Measurements from ENCODE around the gene PAX6. TPM values are rescaled to one million over a fixed set of nuclear protein-coding genes. Genes with fewer than 3 reads are reported as not detected.

Gene PAX6
- total and polyA plus RNA-seq, 8 donors = 0.03 to 57.9 (median 1.2) TPM; not detected in 1

GRCh38 chr11:31767066-31767465 is 44.1 kb downstream of the PAX6 start:
- TF ChIP-seq POLR2AphosphoS5 (IDR thresholded peaks at IDR 0.05) = no peak
- no peak for TF ChIP-seq POLR2A (IDR thresholded peaks at IDR 0.05)
- no peak for TF ChIP-seq EP300 (IDR thresholded peaks at IDR 0.05)
- H3K27ac ChIP-seq = no peak overlapping the region
- H3K4me3 ChIP-seq = no peak overlapping the region
- H3K4me1 ChIP-seq = no peaks in the 10 kb centered on the region
- no peaks in the 10 kb centered on the region for H3K36me3 ChIP-seq
- no peaks in the 10 kb centered on the region for H3K27me3 ChIP-seq
- H3K9me3 ChIP-seq = no peaks in the 10 kb centered on the region
- intact Hi-C loops (cut with DNase I; ENCODE audit: low total_unique reads) = no loop called here
- whole genome bisulfite sequencing, 5 donors = 93 to 98% (median 96%) methylated on average over 3 of the region's 3 CpGs
- DNase-seq = no peak

GRCh38 chr11:31764766-31765165 is 46.4 kb downstream of the PAX6 start:
- DNase-seq = no peak
- TF ChIP-seq POLR2AphosphoS5 (IDR thresholded peaks at IDR 0.05) = no peak
- WGBS, 5 donors = 82 to 89% (median 82%) methylated on average over 5 of the region's 5 CpGs

DNA sequence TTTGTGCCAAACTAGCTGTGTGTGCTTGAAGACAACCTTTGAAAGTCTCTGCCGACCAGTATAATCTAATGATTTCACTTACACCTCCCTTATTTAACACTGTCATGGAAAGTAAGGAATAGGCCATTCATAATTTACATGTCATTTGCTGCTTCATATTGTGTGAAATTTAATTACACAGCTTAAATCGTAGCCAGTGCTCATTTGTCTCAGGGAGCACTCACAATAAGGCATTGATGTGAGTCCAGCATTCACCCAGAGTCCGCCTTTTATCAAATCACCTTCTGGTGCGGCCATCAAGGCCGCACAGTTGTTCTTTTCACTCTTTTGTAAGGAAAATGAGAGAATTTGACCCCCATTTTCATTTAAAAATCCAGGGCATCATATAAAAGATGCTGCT is 46.9 kb downstream of the PAX6 start:
- Histone ChIP-seq H3K36me3 (no peaks in the 10 kb centered on the region), H3K4me1 (no peaks in the 10 kb centered on the region), H3K4me3 (no peak overlapping the region), H3K27ac (no peak overlapping the region), H3K9me3 (no peaks in the 10 kb centered on the region), H3K27me3 (no peaks in the 10 kb centered on the region)
- TF ChIP-seq POLR2AphosphoS5 (IDR thresholded peaks at IDR 0.05) (no peak), POLR2A (IDR thresholded peaks at IDR 0.05) (no peak), EP300 (IDR thresholded peaks at IDR 0.05) (no peak)
- TF ChIP-seq, protein P1, sequence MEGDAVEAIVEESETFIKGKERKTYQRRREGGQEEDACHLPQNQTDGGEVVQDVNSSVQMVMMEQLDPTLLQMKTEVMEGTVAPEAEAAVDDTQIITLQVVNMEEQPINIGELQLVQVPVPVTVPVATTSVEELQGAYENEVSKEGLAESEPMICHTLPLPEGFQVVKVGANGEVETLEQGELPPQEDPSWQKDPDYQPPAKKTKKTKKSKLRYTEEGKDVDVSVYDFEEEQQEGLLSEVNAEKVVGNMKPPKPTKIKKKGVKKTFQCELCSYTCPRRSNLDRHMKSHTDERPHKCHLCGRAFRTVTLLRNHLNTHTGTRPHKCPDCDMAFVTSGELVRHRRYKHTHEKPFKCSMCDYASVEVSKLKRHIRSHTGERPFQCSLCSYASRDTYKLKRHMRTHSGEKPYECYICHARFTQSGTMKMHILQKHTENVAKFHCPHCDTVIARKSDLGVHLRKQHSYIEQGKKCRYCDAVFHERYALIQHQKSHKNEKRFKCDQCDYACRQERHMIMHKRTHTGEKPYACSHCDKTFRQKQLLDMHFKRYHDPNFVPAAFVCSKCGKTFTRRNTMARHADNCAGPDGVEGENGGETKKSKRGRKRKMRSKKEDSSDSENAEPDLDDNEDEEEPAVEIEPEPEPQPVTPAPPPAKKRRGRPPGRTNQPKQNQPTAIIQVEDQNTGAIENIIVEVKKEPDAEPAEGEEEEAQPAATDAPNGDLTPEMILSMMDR (IDR thresholded peaks at IDR 0.05) = no peak
- 89 to 93% (median 92%) methylated on average over 5 of the region's 5 CpGs for WGBS, 5 donors
- DNase-seq = no peak
- intact Hi-C loops (cut with DNase I; ENCODE audit: low total_unique reads) = no loop called here

More at GRCh38 chr11:31764766-31765165, 46.4 kb downstream of the PAX6 start:
- Histone ChIP-seq H3K27ac (no peak overlapping the region), H3K4me1 (no peaks in the 10 kb centered on the region), H3K4me3 (no peak overlapping the region), H3K36me3 (no peaks in the 10 kb centered on the region), H3K9me3 (no peaks in the 10 kb centered on the region), H3K27me3 (no peaks in the 10 kb centered on the region)
- intact Hi-C loops (cut with DNase I; ENCODE audit: low total_unique reads) = no loop called here

DNA sequence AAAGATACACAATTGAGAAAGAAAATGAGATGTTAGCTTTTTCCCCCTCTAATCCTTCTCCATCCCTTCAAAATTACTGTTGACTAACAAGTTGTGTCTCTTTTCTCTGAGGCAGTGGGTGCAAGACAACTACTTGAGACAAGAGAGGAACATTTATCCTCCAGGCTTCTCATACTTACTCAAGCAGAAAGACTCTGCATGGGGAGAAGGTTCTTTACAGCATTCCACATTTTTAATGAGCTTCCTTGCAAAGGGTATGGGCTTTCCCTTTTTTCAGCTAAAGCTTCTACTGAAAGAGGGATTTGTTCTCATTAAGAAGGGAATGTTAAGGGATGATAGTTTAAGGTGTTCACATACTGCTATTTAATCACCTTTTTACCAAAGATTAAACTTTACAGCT is 47.8 kb downstream of the PAX6 start:
- no peak for TF ChIP-seq POLR2A (IDR thresholded peaks at IDR 0.05)

GRCh38 chr11:31761636-31762035 is 49.5 kb downstream of the PAX6 start:
- peaks cover 0 to 9% (median 0%) of the 10 kb centered on the region in 4 donors for H3K4me1 ChIP-seq
- intact Hi-C loops (cut with DNase I; ENCODE audit: low total_unique reads) = no loop called here
- H3K4me3 ChIP-seq = no peak overlapping the region
- H3K9me3 ChIP-seq = no peaks in the 10 kb centered on the region
- H3K27ac ChIP-seq = no peak overlapping the region
- no peaks in the 10 kb centered on the region for H3K27me3 ChIP-seq
- TF ChIP-seq EP300 (IDR thresholded peaks at IDR 0.05) (no peak), POLR2AphosphoS5 (IDR thresholded peaks at IDR 0.05) (no peak), POLR2A (IDR thresholded peaks at IDR 0.05) (no peak)
- TF ChIP-seq, protein P1 (IDR thresholded peaks at IDR 0.05) = no peak
- no peak for DNase-seq
- WGBS, 5 donors = 79 to 100% (median 96%) methylated on average over 1 of the region's 1 CpG
- H3K36me3 ChIP-seq = no peaks in the 10 kb centered on the region

More for the DNA sequence above, 47.8 kb downstream of the PAX6 start:
- Histone ChIP-seq H3K4me1 (no peaks in the 10 kb centered on the region), H3K27me3 (no peaks in the 10 kb centered on the region), H3K9me3 (no peaks in the 10 kb centered on the region), H3K36me3 (no peaks in the 10 kb centered on the region), H3K4me3 (no peak overlapping the region), H3K27ac (no peak overlapping the region)
- intact Hi-C loops (cut with DNase I; ENCODE audit: low total_unique reads) = no loop called here
- no peak for DNase-seq

DNA sequence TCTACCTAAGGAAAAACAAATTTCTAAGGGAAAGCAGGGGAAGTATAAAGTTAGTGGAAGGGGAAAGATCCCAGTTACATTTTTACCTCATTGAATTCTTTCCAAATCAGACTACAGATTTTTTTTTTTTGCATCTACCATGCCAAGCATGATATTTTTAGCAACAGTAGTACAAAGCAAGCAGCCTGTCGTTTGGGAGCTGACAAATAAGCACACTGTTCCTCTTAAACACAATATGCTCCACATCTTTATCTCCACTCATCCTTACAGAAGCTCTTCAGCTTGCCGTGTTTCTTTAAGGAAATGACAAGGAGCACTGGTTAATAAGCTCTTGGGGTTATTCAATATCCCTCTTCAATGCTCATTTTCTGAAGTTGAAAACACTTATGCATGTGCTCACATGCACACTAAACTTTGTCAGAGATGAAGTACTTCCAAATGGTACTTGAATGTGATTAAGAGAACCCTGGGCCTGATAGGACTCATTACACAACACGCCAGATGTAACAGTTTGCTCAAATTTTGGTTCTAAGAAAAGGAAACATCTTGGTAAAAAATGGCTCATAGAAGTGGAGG is 53.8 kb downstream of the PAX6 start:
- H3K27me3 ChIP-seq = no peaks in the 10 kb centered on the region
- H3K27ac ChIP-seq = no peak overlapping the region
- H3K9me3 ChIP-seq = no peaks in the 10 kb centered on the region
- WGBS, 5 donors = 44 to 56% (median 46%) methylated on average over 3 of the region's 3 CpGs
- H3K36me3 ChIP-seq = no peaks in the 10 kb centered on the region
- H3K4me3 ChIP-seq = no peak overlapping the region
- TF ChIP-seq EP300 (IDR thresholded peaks at IDR 0.05) (no peak), POLR2A (IDR thresholded peaks at IDR 0.05) (no peak), POLR2AphosphoS5 (IDR thresholded peaks at IDR 0.05) (no peak)
- TF ChIP-seq, protein P1 (IDR thresholded peaks at IDR 0.05) = no peak
- peaks cover 0 to 9% (median 0%) of the 10 kb centered on the region in 4 donors for H3K4me1 ChIP-seq
- intact Hi-C loops (cut with DNase I; ENCODE audit: low total_unique reads) = no loop called here
- no peak for DNase-seq

Measured in stomach (tissue), 9 donors.